Left lung (tissue), 10 donors: ENCODE results near the gene KCTD7. TPM values are rescaled to one million over a fixed set of nuclear protein-coding genes. Genes with fewer than 3 reads are reported as not detected.
"Not testable (repeated sequence)": the region's sequence is repeated elsewhere in the genome, so short reads cannot be mapped to it uniquely, and the experiment has no call there.

Experiments
- ATAC-seq: fragments of 200-7000 bp; cut with Tn5 transposase; one replicate; pipeline ENCODE4 v1.9.1; 2020; ENCODE audit warnings: moderate library complexity
- DNase-seq, 4 donors: peaks; one replicate each; pipeline ENCODE4 v3.0.0-alpha.2; 2013 to 2020
- H3K27ac ChIP-seq, 2 donors: fragments of 200-600 bp; sonication (generic) in 1 of 2; one replicate each; pipeline versions ENCODE4 v1.5.0 to v1.8.0; 2020 to 2021
- H3K27me3 ChIP-seq, 2 donors: fragments of 200-600 bp; sonication (generic) in 1 of 2; one replicate each; pipeline versions ENCODE4 v1.5.0 to v1.8.0; 2020 to 2021
- H3K36me3 ChIP-seq, 2 donors: fragments of 200-600 bp; sonication (generic) in 1 of 2; one replicate each; pipeline versions ENCODE4 v1.5.0 to v1.8.0; 2020 to 2021
- H3K4me1 ChIP-seq, 2 donors: fragments of 200-600 bp; one replicate each; pipeline ENCODE4 v1.8.0; 2021
- H3K4me3 ChIP-seq, 2 donors: fragments of 200-600 bp; sonication (generic) in 1 of 2; one replicate each; pipeline versions ENCODE4 v1.5.0 to v1.8.0; 2020 to 2021; ENCODE audit warnings: mild to moderate bottlenecking in 1 of 2
- H3K9me3 ChIP-seq, 2 donors: fragments of 200-600 bp; sonication (generic) in 1 of 2; one replicate each; pipeline versions ENCODE4 v1.5.0 to v1.8.0; 2020 to 2021
- CTCF ChIP-seq, 2 donors: fragments of 200-600 bp; sonication (generic) in 1 of 2; IDR thresholded peaks; one replicate each; pipeline versions ENCODE4 v1.5.0 to v1.8.0; 2021; ENCODE audit warnings: antibody characterized with exemption in 2 of 2
- intact Hi-C, 2 donors: fragments of 100-400 bp; cut with DNase I; formaldehyde crosslinking; loops; one replicate each; pipeline versions ENCODE4 v1.11.2 to v1.14.2; 2022
- polyA plus RNA-seq, 6 donors: library from polyadenylated mRNA; unstranded; fragments of 120-200 nt; gene quantifications; one replicate each; pipeline ENCODE4 v1.2.1, GENCODE V29; 2013; ENCODE audit not compliant: insufficient read length in 6 of 6
- total RNA-seq, 2 donors: library from RNA; stranded (reverse); fragmentation: NEBNext Ultra II Directional; extraction: Animal tissue kit (Norgen Biotek cat#: 25700); gene quantifications; one replicate each; pipeline ENCODE4 v1.2.1, GENCODE V29; 2021
- donor health status: DM: no; HTN: yes; CAD: no.
- donor health status: DM: no; HTN: no; CAD: no.

The KCTD7 gene
- total and polyA plus RNA-seq, 8 donors = 10.4 to 32.2 (median 28.5) TPM

- no peaks in the 10 kb centered on the region for H3K9me3 ChIP-seq
- H3K4me3 ChIP-seq = no peak overlapping the region
- DNase-seq = no peak
- TF ChIP-seq CTCF (IDR thresholded peaks at IDR 0.05) = no peak
- H3K4me1 ChIP-seq = no peaks in the 10 kb centered on the region
- H3K36me3 ChIP-seq = peaks cover 0 to 75% of the 10 kb centered on the region in 2 donors
- H3K27ac ChIP-seq = no peak overlapping the region
- no peak for ATAC-seq
- H3K27me3 ChIP-seq = no peaks in the 10 kb centered on the region
- intact Hi-C loops = no loop called here
These were observed 14.3 kb downstream of the KCTD7 start for GRCh38 chr7:66642932-66643331.

- intact Hi-C loops = no loop called here
- Histone ChIP-seq H3K27me3 (no peaks in the 10 kb centered on the region), H3K4me3 (no peak overlapping the region), H3K27ac (no peak overlapping the region), H3K9me3 (no peaks in the 10 kb centered on the region), H3K36me3 (peaks cover 0 to 70% of the 10 kb centered on the region in 2 donors), H3K4me1 (no peaks in the 10 kb centered on the region)
- no peak for ATAC-seq
- no peak for DNase-seq
- TF ChIP-seq CTCF (IDR thresholded peaks at IDR 0.05) = no peak
These were observed 14.7 kb downstream of the KCTD7 start for GRCh38 chr7:66643395-66643794.

- H3K4me3 ChIP-seq, DNase-seq, H3K36me3 ChIP-seq, H3K27me3 ChIP-seq, H3K9me3 ChIP-seq, ATAC-seq, H3K27ac ChIP-seq, intact Hi-C loops: not testable (repeated sequence)
- peaks cover 0 to 25% of the 10 kb centered on the region in 2 donors for H3K4me1 ChIP-seq
These were observed 22.3 kb downstream of the KCTD7 start for GRCh38 chr7:66651026-66651425.

- ATAC-seq, H3K9me3 ChIP-seq, DNase-seq, H3K36me3 ChIP-seq, H3K27me3 ChIP-seq, intact Hi-C loops: not testable (repeated sequence)
- peak overlapping the region; percentile 76 to 95 for H3K4me3 ChIP-seq
- TF ChIP-seq CTCF (IDR thresholded peaks at IDR 0.05) = peak; percentile 10 to 25
- peak overlapping the region; percentile 96 to 100 for H3K27ac ChIP-seq
- peaks cover 0 to 33% of the 10 kb centered on the region in 2 donors for H3K4me1 ChIP-seq
These were observed 25.1 kb downstream of the KCTD7 start for GRCh38 chr7:66653719-66654274.

- Histone ChIP-seq H3K4me1 (peaks cover 0 to 33% of the 10 kb centered on the region in 2 donors), H3K4me3 (peak overlapping the region; percentile 76 to 95), H3K27ac (peak overlapping the region; percentile 96 to 100), H3K9me3 (no peaks in the 10 kb centered on the region), H3K36me3 (no peaks in the 10 kb centered on the region), H3K27me3 (no peaks in the 10 kb centered on the region)
- intact Hi-C loops = no loop called here
- ATAC-seq (peak; percentile 98), DNase-seq (peak; percentile 98 to 100 (median 99))
- TF ChIP-seq CTCF (IDR thresholded peaks at IDR 0.05) = peak in 1 of 2 donors; percentile 0
These were observed 25.8 kb downstream of the KCTD7 start for GRCh38 chr7:66654275-66655112.

- Histone ChIP-seq H3K4me3 (peak overlapping the region; percentile 76 to 95), H3K4me1 (peaks cover 0 to 33% of the 10 kb centered on the region in 2 donors), H3K27ac (peak overlapping the region; percentile 96 to 100)
- intact Hi-C loops, H3K36me3 ChIP-seq, H3K27me3 ChIP-seq, H3K9me3 ChIP-seq: not testable (repeated sequence)
- DNase-seq = peak in 1 of 4 donors; percentile 61
- ATAC-seq = peak; percentile 68
These were observed 26.6 kb downstream of the KCTD7 start for GRCh38 chr7:66655113-66655806.

GRCh38 chr7:66655826-66656485, 27.3 kb downstream of the KCTD7 start:
- H3K27me3 ChIP-seq, intact Hi-C loops, H3K27ac ChIP-seq, ATAC-seq, DNase-seq, H3K9me3 ChIP-seq, H3K36me3 ChIP-seq: not testable (repeated sequence)
- H3K4me1 ChIP-seq = peaks cover 0 to 33% of the 10 kb centered on the region in 2 donors
- H3K4me3 ChIP-seq = peak overlapping the region in 1 of 2 donors; percentile 95
